ENCODE results near the gene PTPN23.
"Not testable (repeated sequence)": the region's sequence is repeated elsewhere in the genome, so short reads cannot be mapped to it uniquely, and the experiment has no call there.

PTPN23 gene, protein sequence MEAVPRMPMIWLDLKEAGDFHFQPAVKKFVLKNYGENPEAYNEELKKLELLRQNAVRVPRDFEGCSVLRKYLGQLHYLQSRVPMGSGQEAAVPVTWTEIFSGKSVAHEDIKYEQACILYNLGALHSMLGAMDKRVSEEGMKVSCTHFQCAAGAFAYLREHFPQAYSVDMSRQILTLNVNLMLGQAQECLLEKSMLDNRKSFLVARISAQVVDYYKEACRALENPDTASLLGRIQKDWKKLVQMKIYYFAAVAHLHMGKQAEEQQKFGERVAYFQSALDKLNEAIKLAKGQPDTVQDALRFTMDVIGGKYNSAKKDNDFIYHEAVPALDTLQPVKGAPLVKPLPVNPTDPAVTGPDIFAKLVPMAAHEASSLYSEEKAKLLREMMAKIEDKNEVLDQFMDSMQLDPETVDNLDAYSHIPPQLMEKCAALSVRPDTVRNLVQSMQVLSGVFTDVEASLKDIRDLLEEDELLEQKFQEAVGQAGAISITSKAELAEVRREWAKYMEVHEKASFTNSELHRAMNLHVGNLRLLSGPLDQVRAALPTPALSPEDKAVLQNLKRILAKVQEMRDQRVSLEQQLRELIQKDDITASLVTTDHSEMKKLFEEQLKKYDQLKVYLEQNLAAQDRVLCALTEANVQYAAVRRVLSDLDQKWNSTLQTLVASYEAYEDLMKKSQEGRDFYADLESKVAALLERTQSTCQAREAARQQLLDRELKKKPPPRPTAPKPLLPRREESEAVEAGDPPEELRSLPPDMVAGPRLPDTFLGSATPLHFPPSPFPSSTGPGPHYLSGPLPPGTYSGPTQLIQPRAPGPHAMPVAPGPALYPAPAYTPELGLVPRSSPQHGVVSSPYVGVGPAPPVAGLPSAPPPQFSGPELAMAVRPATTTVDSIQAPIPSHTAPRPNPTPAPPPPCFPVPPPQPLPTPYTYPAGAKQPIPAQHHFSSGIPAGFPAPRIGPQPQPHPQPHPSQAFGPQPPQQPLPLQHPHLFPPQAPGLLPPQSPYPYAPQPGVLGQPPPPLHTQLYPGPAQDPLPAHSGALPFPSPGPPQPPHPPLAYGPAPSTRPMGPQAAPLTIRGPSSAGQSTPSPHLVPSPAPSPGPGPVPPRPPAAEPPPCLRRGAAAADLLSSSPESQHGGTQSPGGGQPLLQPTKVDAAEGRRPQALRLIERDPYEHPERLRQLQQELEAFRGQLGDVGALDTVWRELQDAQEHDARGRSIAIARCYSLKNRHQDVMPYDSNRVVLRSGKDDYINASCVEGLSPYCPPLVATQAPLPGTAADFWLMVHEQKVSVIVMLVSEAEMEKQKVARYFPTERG (N-terminal part only)

DNA sequence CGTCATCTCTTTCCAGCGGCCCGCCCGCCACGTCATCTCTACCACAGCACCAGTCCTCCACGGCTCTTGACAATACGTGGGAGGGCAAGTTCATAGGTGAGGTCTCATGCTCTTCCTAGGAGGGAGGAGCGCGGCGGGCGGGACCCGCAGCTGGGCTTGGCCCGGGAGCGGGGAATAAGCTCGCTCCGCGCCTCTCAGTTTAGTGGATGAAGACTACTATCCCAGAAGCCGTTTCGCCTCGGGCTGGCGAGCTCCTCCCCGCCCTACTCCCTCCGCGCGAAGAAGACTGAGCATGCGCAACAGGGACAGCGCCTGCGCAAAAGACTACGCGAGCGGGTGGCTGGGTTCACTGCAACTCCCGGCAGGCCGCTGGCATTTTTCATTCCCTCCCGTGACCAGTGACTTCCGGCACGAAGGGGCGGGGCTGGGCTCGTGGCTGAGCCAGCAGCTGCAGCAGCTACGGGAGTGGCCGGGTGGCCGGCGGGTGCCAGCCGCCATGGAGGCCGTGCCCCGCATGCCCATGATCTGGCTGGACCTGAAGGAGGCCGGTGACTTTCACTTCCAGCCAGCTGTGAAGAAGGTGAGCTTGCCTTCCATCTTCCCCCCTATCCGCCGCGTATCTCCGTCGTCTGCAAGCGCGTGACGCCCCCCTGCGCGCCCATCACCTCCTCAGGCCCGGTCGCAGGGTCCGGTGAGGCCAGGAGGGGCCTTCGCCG is at the start of gene PTPN23:
TSS of gene PTPN23 (plus strand) at position 421 of the 716 bp plus-strand sequence. CDS start at position 497, 76 bp downstream.
- DNase-seq, result peak; percentile 80

DNA sequence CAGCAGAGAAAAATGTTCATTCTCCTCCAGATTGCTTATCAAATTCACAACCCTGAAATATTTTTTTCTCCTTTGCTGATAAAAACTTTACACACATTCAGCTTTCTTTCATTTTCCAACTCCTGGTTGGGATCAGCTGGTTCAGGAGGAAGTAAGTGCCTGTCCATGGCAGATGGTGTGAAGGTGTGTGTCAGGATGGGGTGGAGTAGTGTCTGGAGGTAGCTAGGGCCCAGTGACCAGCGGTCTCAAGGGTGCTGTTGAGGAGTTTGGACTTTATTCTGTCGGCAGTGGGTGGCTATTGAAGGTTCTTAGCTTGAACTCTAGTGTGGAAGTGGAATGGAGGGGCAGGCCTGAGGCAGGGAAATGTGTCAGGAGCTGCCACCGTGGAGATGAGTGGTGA is 46.9 kb upstream of the PTPN23 start:
- no peak for DNase-seq

DNA sequence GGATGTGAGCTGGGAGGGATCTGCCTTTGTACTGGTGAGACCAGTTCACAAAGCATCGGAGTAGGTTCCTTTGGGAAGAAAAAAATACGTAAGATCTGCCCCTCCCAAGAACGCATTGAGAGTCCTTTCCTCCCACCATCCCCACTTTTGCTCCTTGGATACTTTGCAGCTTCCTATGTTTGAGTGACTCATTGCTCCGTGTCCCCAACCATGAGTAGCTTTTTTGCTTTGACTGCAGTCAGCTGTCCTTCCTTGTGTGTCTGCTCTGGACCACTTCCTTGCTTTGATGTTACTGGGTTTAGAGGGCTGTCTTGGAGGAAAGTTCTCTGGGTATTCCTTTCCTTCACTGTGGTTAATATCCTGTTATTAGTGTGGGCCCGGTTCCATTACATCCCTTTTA is 43.2 kb upstream of the PTPN23 start:
- no peak for DNase-seq

DNA sequence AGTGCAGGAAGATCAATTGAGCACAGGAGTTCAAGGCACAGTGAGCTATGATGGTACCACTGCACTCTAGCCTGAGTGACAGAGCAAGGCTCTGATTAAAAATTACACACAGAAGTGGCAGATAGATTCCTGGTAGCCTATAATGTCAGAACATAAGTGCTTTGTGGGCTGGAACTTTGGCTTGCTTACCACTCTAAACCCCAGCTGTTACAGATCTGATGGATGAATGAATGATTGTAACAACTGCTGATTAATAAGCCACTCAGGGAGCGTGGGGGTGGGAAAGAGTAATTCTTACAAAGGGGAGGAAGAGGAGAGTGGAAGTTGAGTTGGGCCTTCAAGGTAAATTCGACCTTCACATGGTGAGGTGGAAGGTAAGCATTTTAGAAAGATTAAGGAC is 40.9 kb upstream of the PTPN23 start:
- DNase-seq, result no peak

DNA sequence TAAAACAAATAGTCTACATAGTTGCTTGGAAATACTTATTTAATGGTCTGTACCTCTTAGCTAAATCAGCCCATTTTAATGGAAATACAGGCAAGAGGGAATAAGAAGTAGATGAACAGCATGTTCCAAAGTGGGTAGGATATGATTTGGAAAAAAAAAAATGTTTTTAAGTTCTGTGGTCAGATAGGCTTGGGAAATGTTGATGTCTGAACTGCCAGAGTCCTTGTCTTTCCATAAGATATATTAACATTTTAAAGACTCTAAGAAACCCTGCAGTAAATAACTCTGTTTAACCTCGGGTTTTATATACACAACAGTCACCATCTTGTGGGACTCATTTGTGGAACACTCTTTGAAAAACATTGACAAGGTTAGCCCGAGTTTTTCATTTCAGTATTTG is 40.0 kb upstream of the PTPN23 start:
- no peak for DNase-seq

DNA sequence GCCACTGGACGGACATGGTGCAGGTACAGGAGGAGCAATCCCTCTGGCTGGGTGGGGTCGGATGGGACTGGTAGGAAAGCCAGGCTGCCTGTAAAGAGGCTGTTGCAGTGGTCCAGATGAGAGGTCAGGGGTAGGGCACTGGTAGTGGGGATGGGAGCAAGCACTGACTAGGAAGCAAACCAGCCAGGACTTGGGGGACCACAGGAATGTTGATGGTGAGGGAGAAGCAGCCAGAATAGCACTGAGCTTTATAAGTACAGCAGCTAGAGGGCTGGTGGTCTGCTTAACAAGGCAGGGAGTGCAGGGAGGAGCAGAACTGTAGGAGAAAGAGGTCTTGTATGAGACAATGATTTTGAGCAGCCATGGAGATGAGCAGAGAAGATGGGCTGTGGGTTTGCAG is 38.7 kb upstream of the PTPN23 start:
- no peak for DNase-seq

DNA sequence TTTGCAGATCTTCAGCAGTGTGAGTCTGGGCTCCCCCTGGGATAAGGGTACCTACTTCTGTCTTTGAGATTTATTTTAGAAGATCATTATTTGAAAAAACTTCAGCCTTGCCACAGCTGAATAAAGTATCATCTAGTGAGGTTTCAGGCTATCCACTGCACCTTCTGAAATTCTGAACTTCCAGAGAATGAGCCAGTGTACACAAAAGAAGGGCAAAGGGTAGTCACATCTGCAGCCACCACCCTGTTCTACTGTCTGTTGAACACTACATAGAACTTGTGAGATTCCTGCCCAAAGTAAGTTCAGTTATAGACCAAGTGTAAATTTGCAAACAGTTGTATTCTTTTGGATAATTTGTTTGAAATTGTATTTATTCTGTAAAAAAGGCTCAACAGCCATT is 38.0 kb upstream of the PTPN23 start:
- DNase-seq, result no peak

DNA sequence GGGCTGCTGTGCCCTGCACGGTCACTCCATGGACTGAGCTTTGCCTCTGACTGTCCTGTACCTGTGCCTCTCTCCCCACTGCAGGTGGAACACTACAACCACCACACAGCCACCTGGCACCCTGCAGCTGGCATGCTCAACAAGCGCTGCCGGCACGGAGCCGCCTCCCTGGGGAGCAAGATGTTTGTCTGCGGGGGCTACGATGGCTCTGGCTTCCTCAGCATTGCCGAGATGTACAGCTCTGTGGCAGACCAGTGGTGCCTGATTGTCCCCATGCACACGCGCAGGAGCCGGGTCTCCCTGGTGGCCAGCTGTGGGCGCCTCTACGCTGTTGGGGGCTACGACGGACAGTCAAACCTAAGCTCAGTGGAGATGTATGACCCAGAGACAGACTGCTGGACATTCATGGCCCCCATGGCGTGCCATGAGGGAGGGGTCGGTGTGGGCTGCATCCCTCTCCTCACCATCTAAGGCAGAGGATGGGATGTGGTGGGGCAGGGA is 37.3 kb upstream of the PTPN23 start:
- DNase-seq, result no peak

DNA sequence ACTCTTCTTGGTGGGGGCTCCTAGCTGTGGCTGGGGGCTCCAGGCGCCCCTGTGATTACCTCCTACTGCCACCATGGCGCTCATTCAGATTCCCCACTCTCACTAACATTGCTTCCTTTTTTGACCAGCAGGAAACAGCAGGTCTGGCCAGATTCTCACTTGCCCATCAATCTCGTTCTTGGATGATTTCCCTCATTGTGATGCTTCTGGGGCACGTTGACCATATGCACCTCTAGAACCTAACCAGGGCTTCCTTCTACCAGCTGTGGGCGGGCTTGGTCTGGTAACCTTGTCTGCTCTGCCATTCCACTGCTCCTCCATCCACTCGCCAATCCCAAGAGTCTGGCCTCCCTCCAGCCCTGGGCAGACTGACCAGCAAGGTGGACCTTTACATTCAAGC is 35.9 kb upstream of the PTPN23 start:
- no peak for DNase-seq

DNA sequence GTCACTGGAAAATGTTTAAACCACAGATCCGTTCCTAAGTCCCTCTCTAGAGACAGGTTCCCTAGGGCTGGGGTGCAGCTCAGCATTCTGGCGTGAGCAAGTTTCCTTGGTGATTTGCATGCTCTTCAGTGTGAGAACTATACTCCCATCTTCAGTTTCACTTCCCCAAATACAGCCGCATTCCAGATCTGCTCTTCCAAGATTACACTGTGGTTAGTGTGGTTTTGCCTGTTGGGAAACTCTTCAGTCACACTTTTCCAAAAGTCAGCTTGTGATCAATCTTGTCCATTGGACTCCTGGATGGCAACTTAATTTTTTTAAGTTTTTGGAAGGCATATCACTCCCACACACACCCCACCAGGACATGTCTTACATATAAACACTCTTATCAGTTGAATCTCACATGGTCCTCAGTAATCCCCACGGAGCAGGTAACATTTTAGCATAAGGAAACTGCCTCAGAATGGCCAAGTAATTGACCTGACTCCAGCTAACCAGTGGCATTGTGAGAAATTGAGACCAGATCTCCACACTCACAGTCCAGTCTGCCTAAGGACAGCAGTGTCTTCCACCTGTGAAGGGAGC is 33.5 kb upstream of the PTPN23 start:
- no peak for DNase-seq

DNA sequence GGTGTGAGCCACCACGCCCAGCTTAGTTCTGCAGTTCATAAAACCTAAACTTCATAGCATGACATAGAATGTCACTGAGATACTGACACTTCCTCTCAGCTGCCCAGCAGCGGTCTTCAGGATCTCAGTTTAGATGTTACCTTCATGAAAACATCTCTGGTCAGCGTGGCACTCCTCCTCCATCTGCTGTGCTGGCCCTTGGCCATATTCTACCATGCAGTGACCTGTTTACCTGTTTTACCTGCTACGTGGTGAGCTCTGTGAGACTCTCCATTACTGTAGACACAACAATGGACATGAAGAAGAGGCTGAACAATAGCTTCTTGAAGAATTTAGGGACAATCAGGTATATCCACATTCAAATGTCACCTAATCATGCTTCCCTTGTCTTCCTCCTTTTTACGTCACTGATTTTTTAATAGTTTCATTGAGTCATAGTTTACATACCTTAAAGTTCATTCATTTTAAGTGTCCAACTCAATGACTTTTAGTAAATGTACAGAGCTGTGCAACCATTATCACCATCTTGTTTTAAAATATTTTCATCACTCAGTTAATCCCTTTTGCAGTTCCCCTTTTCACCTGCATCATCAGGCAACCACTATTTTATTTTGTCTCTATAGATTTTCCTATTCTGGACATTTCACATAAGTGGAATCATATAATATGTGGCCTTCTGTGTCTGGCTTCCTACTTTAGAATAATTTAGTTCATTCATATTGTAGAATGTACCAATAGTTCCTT is 32.2 kb upstream of the PTPN23 start:
- DNase-seq, result no peak

DNA sequence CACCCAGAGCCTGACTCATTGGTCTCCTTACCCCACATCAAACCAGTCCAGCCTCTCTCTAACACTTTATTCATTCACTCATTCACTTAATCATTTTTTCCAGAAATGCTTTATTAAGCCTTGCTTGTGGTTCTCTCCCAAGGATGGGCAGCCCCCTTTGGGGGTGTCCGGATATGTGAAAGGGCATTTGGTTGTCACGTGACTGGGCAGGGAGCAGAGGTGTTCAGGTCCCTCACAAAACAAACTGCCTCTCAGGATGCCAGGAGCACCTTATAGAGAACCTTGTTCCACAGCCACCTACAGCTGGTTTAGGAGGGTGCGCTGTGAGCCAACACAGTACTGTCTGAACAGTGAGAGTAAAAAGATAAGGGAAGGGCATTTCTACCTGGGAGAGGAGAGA is 25.8 kb upstream of the PTPN23 start:
- no peak for DNase-seq

DNA sequence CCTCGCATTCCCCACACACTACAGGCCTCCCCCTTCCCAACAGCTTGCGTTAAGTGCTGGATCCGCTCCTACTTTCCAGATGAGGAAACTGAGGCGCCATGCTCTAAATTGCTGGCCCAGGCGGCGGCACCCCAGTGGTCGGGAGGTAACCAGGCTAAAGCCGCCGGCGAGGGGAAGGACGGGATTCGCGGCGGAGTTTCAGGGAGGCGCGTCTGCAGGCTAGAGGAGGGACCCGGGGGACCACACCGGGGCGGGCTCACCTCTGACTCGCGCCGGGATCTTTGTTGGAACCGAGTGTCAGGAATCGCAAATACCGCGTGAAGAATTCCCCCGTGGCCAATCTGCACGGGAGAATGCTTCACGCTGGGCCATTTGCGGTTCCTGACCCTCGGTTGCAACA is 24.6 kb upstream of the PTPN23 start:
- no peak for DNase-seq

DNA sequence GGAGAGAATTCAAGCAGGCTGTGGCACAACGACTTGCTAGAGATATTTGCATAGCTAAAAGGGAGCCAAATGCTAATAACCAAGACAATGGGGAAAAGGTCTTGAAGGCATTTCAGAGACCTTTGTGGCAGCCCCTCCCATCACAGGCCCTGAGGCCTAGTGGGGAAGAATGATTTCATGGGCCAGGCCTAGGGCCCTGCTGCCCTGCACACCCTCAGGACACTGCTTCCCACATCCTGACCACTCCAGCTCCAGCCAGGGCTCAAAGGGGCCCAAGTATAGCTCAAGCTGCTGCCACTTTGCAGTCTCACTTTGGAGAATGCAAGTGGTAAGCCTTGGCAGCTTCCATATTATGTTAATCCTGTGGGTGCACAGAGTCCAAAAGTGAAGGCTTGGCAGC is 21.5 kb upstream of the PTPN23 start:
- no peak for DNase-seq

DNA sequence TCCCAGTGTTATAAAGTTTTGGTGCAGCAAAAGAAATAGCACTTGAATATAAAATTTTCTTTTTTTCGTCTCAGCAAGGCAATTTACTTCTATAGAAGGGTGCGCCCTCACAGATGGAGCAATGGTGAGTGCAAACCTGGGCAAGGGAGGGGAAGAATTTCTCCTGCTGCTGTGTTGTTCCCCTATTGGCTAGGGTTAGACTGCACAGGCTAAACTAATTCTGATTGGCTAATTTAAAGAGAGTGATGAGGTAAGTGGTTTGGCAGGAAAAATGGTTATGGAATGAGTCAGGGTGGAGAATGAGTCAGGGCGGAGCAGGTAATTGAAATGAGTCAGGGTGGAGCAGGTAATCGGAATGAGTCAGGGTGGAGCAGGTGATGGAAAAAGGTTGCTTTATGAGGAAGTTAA is 20.7 kb upstream of the PTPN23 start:
- DNase-seq, result not testable (repeated sequence)

DNA sequence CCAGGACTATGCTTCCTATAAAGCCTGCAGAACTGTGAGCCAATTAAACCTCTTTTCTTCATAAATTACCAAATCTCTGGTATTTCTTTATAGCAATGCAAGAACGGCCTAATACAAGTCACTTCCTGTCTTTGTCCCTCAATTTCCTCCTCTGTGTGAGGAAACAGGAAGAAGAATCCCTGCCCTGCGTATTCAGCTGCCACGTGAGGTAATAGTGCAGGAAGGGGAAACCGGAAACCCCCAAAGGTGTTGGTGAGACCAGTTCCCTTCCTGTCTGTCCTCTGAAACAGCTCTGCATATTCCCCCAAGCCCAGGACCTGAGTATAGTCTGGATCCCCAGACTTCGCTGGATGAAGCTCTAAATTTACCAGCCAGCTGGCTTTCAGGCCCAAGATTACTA is 18.1 kb upstream of the PTPN23 start:
- DNase-seq, result no peak

DNA sequence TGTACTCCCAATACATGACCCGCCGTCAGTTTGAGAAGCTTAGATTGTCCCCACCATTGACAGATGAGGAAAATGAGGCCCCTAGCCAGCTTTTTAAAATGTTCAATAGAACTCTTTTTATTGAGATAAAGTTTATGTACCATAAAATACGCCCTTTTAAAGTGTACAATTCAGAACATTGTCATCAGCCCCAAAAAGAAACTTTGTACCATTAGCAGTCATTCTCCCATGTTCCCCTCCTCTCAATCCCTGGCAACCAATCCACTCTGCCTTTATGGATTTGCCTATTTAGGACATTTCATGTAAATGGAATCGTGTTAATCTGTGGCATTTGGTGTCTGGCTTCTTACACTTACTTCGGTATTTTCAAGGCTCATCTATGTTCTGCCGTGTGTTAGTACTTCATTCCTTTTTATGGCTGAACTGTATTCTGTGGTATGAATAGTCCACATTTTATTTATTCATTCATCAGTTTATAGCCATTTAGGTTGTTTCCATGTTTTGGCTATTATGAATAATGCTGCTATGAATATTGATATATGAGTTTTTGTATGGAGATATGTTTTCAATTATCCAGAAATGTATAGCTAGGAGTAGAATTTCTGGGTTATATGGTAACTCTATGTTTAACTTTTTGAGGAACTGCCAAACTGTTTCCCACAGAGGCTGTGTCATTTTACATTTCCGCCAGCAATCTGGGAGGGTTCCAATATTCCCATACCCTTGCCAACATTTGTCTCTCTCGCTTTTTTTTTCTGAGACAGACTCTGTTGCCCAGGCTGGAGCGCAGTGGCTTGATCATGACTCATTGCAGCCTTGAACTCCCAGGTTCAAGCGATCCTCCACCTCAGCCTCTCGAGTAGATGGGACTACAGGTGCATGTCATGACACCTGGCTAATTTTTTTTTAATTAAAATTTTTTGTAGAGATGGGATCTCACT is 15.3 kb upstream of the PTPN23 start:
- DNase-seq, result no peak

DNA sequence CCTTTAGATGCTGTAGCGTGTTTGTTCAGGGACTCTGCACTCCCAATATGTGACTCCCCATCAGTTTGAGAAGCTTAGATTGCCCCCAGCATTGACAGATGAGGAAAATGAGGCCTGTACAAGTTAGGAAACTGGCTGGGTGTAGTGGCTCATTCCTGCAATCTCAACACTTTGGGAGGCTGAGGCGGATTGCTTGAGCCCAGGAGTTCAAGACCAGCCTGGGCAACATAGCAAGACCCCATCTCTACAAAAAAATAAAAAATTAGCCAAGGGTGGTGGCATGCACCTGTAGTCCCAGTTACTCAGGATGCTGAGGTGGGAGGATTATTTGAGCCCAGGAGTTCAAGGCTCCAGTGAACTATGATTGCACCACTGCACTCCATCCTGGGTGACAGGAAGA is 14.0 kb upstream of the PTPN23 start:
- no peak for DNase-seq

DNA sequence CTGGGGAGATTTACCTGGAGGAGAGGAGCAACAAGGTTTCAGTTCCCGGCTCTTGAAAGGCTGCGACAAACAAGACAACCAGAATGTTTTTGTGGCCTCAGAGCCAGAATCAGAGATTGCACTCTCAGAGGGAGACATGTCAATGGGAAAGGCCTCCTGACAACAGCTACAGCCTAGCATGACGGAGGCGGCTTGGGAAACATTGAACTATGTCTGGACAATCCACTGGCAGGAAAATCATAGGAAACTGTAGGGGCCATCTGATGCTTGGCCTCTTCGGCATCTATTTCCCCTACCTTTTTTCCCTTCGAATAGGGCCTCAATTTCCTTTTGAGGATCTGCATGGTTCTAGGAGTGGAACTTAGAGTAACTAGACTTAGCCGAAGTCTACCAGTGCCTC is 13.2 kb upstream of the PTPN23 start:
- no peak for DNase-seq

DNA sequence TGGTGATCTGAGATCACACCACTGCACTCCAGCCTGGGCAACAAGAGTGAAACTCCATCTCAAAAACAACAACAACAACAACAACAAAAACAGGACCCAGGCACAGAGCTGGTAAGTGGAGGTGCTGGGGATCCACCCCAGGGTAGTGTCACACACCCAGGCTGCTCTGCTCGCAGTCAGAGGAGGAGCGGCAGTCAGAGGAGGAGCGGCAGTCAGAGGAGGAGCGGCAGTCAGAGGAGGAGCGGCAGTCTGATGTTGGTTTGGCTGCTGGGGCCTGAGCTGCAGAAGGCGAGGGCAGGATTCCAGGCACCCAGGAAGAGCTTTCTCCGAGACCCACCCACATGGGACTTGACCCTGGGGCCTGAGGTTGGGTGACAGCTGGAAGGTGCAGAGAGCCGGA is 10.8 kb upstream of the PTPN23 start:
- not testable (repeated sequence) for DNase-seq

Measured in NCI-H187 treated with DMSO at 0.1 percent for 48 hours (cell line).